K562 treated with DMSO at 1 percent for 48 hours (cell line): Measurements from ENCODE around the gene SH3GLB2. TPM values are rescaled to one million over a fixed set of nuclear protein-coding genes. Genes with fewer than 3 reads are reported as not detected.

Source experiments
- total RNA-seq: library from RNA; unstranded; fragments of 300-600 nt; gene quantifications from 2 replicates; pipeline ENCODE4 v1.2.3, GENCODE V29; 2022; ENCODE audit warnings: low replicate concordance; ENCODE audit errors: extremely low read depth

SH3GLB2 gene
- total RNA-seq: 434 TPM in 1 of 2 replicates, not detected in the other

GRCh38 chr9:129028192-129028966, at the start of gene SH3GLB2:
Gene SH3GLB2, minus strand, starts transcription at chr9:129028331. Its CDS starts 177 bp downstream, at chr9:129028154.

DNA sequence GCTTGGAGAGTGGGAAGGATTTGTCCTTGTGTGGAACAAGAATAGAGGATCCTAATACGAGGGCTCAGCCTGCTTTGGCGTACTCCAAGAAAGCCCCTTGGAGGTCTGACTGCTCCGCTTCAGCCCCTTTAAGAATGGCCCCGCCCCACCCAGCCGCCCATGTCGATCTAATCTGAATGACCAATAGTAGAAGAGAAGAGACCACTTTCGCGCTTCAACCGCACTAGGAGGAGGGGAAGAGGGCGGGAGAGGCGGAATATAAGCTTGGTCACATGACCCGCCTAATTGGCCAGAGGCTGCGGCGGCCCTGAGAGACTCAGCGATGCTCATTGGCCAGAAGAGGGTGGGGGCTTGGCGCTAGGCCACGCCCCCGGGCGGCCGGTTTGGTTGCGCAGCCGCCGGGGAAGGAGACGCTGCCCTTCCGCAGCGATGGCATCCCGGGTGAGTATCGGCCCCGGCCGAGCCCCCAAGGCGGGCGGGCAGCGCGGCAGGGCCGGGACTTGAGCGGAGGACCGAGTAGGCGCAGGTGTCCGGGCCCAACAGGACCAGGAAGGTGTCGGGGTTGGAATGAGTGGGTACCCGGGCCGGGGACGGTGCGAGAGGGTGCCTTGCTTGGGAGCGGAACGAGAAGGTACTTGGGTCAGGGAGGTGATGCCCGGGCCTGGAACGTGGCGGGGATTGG, 8.3 kb upstream of the SH3GLB2 start, which contains the start of gene MIGA2:
TSS of gene MIGA2 (plus strand) at position 386 of the 682 bp plus-strand sequence. CDS start 3,969 bp downstream, outside the sequence.

Other genes with a start within 250 kb of the SH3GLB2 start
- not detected in 2 replicates for gene TBC1D13, start 241.1 kb downstream of the SH3GLB2 start, total RNA-seq
- gene ENDOG, start 209.8 kb downstream of the SH3GLB2 start, total RNA-seq: not detected in 2 replicates
- 1,149 TPM in 1 of 2 replicates, not detected in the other for gene SPOUT1, start 198.5 kb downstream of the SH3GLB2 start, total RNA-seq
- not detected in 2 replicates for gene KYAT1, start 146.4 kb downstream of the SH3GLB2 start, total RNA-seq
- gene LRRC8A, start 146.2 kb downstream of the SH3GLB2 start, total RNA-seq: not detected in 2 replicates
- not detected in 2 replicates for gene PHYHD1, start 107.3 kb downstream of the SH3GLB2 start, total RNA-seq
- gene DOLK, start 80.7 kb downstream of the SH3GLB2 start, total RNA-seq: not detected in 2 replicates
- gene NUP188, start 80.6 kb downstream of the SH3GLB2 start, total RNA-seq: 457 TPM in 1 of 2 replicates, not detected in the other
- gene MIGA2, start 8.3 kb upstream of the SH3GLB2 start, total RNA-seq: 179 TPM in 1 of 2 replicates, not detected in the other
- not detected in 2 replicates for gene DOLPP1, start 52.8 kb upstream of the SH3GLB2 start, total RNA-seq
- not detected in 2 replicates for gene CRAT, start 82.5 kb upstream of the SH3GLB2 start, total RNA-seq
- not detected in 2 replicates for gene PTPA, start 83.1 kb upstream of the SH3GLB2 start, total RNA-seq
- gene IER5L, start 149.9 kb upstream of the SH3GLB2 start, total RNA-seq: not detected in 2 replicates